Measurements from ENCODE around the gene CAST.
"Not testable (repeated sequence)": the region's sequence is repeated elsewhere in the genome, so short reads cannot be mapped to it uniquely, and the experiment has no call there.

The CAST gene

DNA sequence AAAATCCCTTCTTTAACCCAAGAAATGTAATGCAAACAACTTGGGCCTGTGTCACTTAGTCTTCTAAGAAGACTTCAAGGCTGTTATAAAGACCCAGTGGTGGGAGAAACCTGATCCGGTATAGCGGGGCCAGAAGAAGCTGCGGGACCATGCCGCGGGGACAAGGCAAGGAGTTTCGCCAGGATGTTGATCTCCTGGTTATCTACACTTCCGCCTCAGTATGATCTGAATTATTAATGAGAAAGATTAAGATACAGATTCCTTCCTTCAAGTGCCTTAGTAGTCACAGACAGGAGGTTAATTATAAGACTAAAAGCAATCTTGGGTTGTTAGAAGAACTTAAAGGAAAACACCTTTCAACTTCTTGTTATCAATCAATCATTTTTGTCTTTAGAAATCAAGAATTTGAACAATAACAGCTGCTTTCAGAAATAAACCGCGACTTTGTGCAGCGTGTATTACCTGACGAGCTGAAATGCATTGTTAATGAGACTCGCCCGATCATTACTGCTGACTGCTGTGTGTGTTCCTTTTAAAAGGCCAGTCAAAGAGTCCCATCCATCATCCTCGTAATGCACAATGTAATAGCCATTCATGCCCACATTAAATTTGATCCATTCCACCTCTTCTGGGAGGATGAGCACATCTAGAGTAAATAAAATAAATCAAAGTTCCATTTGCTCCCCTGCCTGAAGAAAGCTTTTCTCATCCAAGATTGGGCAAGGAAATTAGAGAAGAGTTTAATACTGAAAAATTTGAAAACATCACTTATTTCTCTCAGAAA lies 123.3 kb downstream of the CAST start:
- no peak for DNase-seq

DNA sequence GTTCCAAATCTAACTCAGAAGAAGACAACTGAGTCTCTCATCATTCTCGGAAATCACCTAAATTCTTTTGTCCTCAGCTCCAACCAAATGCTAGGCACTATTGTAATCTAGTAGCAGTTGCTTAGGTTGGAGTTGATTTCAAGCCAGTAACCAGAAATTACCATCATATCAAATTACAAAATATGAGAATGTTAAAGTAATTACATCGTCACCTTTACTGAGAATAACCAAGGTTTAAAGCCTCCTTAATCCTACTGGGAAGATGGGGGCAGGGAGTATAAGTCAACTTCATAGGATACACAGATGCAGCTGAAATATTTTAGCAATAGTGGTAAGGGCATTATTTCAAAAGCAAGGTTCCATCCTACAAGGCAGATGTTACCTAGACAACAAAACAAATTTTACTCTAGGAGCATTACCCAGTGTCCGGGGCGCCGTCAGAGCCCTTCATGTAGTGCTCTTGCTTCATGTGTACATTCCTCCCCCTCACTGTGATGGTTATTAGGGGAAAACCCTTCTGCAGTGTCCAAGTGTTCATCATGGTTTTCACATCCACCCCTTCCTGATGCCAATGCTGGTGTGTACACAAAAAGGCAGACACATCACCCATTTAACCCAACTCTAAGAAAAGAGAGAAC lies 126.1 kb downstream of the CAST start:
- DNase-seq = no peak

DNA sequence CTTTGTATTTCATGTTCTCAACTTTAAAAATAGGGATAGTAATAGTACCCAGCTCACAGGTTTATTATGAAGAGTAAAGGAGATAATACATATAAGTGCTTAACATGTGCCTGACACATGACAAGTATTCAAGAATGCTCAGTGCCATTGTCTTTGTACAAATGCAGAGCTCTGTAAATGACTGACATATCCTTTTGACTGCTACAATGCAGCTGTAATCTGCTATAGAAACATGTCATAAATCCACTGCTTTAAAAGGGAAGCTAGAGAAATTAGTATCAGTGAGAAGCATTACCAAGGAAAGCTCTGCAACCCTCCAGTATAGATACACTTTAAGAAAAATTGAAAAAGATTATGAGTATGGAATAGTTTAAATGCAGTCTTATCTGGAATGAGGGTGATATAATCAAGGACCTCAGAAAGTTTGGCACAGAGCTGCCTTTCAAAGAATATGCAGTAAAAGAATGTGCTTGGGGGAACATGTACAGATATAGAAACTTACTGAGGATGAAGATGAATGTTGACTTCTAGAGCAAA lies 127.7 kb downstream of the CAST start:
- no peak for DNase-seq

GRCh38 chr5:96790961-96791504 lies 128.9 kb downstream of the CAST start:
- no peak for DNase-seq

- DNase-seq = no peak
Observed at GRCh38 chr5:96794757-96795156, 132.6 kb downstream of the CAST start.

DNA sequence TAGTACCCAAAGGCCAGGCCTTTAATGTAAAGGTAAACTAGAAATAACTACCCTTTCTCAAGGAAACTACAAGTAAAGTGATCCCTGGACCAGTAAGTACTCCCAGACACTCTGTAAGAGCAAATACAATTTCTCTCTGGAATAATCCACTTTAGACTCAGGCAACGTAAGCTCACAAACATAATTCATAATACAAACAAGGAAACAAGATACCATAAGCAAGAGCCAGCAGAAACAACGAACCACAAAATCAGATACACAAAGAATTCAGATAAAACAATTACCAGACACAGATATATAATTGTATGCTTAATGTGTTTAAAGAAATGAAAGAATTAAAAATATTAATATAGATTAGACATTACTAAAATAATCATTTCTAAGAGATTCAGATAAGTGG lies 133.4 kb downstream of the CAST start:
- no peak for DNase-seq

DNA sequence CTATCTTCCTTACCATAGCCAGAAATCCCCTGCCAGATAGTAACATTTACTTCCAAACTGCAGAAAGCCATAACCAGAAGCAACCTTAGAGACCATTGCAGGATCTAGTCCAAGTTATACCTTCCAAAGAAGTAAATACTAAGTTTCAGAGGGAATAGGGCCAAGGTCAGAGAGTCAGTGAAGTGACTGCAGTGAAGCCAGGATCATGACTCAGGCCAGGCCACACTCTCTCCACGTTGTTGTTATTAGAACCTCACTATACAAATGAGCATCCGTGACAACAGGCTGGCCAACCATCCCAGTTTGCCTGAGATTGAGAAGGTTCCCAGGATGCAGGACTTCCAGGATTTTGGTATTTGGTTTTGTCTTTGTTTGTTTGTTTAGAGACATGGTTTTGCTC lies 134.3 kb downstream of the CAST start:
- DNase-seq = no peak

GRCh38 chr5:96801718-96802117 lies 139.5 kb downstream of the CAST start:
- DNase-seq = not testable (repeated sequence)

DNA sequence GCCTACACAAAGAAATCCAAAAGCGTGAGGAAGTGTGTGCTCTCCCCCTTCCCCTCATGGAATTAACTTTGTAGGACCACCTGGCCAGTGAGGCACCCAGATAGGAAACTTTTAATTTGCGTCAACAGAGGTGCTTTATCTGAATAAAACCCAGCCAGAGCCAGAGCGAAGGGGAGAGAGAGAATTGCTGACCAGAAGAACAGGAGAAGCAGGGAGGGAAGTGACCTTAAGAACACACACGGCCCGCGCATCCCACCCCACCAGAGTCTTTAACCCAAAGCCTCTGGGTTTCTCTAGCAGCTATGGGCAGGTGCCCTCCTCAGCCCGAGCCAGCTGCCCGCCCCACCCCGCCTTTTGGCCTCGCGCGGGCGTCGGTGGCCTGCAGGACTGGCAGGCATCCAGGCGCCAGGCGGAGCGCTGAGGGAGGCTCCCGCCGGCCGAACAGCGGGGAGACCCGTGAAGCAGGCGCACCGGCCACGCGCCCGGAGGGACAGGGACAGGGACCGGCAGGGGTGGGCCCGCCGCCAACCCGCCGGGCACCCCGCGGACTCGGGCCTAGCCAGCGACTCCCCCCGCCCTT lies 145.0 kb downstream of the CAST start:
- peak; percentile 87 for DNase-seq

DNA sequence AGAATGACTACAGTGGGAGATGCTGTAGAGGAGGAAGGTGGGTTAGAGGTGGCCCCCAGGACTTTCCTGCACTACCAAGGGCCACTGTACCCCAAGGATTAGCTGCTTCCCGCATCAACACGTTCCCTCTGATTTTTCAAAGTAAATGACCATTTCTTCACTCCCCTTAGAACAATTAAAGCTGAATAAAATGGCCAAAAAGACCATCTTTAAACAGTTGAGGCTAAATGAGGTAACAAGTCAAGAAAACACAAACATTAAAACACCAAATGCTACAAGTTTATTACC lies 146.3 kb downstream of the CAST start:
- DNase-seq = no peak

- DNase-seq = no peak
Observed at GRCh38 chr5:96808868-96809558, 146.8 kb downstream of the CAST start.

DNA sequence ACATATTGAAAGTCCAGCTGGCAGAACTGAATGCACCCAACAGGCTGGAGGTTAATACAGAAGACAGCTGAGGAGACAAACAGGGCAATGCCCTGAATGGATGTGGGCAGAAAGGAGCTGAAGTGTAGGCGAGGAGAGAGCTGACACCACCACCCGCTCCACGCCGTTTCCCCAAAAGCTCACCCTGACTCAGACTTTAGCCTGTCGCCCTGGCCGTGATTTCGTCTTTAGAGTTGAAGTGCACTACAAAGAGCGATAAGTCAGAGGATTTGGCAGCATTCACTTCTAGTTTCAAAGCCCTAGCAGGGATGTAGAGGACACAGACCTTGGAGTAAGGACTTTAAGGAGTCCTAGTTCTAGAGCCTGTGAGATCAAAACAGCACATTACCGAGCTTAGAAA lies 147.7 kb downstream of the CAST start:
- DNase-seq = no peak

- no peak for DNase-seq
Observed at GRCh38 chr5:96812851-96813250, 150.7 kb downstream of the CAST start.

- DNase-seq = no peak
Observed at GRCh38 chr5:96814041-96814440, 151.9 kb downstream of the CAST start.

GRCh38 chr5:96816411-96816939 lies 154.3 kb downstream of the CAST start:
- no peak for DNase-seq

GRCh38 chr5:96816991-96817390 lies 154.8 kb downstream of the CAST start:
- DNase-seq = no peak

DNA sequence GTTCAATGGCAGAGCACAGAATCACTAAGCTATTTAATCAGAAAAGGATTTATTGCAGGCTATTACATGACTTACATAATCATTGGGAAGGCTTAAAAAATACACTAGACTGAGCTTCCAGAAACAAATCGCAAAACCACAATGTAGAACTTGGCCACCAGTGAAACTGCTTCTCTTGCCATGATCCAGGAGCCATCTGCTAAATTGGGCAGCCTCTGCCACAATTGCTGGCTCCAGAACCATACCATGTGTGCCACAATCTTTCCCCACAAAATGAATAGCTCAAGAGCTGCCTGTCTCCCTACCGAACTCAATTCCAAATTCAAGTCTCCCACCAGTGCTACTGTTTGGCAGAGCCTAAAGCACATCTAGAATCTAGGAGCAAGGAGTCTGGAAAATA lies 155.3 kb downstream of the CAST start:
- DNase-seq = no peak

- DNase-seq = no peak
Observed at GRCh38 chr5:96818125-96818788, 156.1 kb downstream of the CAST start.

GRCh38 chr5:96819806-96820205 lies 157.6 kb downstream of the CAST start:
- DNase-seq = no peak

- no peak for DNase-seq
Observed at GRCh38 chr5:96821260-96821916, 159.2 kb downstream of the CAST start.

- DNase-seq = no peak
Observed at GRCh38 chr5:96822686-96823459, 160.7 kb downstream of the CAST start.

Data from right forelimb (tissue), 1 donor.